K562 (cell line): Measurements from ENCODE around the gene CMTM4. TPM values are rescaled to one million over a fixed set of nuclear protein-coding genes. Genes with fewer than 3 reads are reported as not detected.

Source experiments
- ATAC-seq: fragments of 200-7000 bp; cut with Tn5 transposase; 3 replicates; pipeline ENCODE4 v1.9.1; 2020; ENCODE audit warnings: moderate library complexity
- Bru-seq: library from RNA; stranded (reverse); fragments of 400-500 nt; gene quantifications from one replicate; lab custom pipeline; 2021; lab: Mats Ljungman, UMichigan
- BruChase-seq, 2 experiments: library from RNA; stranded (reverse); fragments of 400-500 nt; gene quantifications; one replicate each; lab custom pipeline; 2021; lab: Mats Ljungman, UMichigan
- BruUV-seq: library from RNA; stranded (reverse); fragments of 400-500 nt; replicated peaks from 2 replicates; lab custom pipeline; 2021; lab: Mats Ljungman, UMichigan
- CTCF ChIA-PET: fragments of 300-600 bp; formaldehyde crosslinking; extraction: SDS; loops from one replicate; lab custom pipeline; 2021; ENCODE audit warnings: low intra/inter-chr PET ratio; lab: Yijun Ruan, JAX
- POLR2A ChIA-PET: fragments of 300-600, 350-650 bp; sonication (Branson Sonifier 250); formaldehyde crosslinking; extraction: SDS; loops from one replicate; lab custom pipeline; 2021; ENCODE audit warnings: antibody characterized with exemption, inconsistent platforms; lab: Yijun Ruan, JAX
- DNase-seq, 4 experiments: peaks; one replicate each; pipeline versions ENCODE4 v3.0.0 to v3.0.0-alpha.2; 2011 to 2018; ENCODE audit warnings: low spot score in 3 of 4, mixed read lengths in 3 of 4; ENCODE audit errors: extremely low read depth in 1 of 4
- FAIRE-seq: peaks from 2 replicates; lab custom pipeline; 2011; peaks lifted over from hg19 to GRCh38; lab: Jason Lieb, UNC
- H2AFZ ChIP-seq: 2 replicates; pipeline ENCODE4 v1.6.0; 2011; ENCODE audit warnings: low read depth, low read length, control low read depth, inconsistent platforms
- H3K27ac ChIP-seq: fragments of 200-600 bp; 3 replicates; pipeline ENCODE4 v1.8.0; 2011; ENCODE audit warnings: low read depth, mild to moderate bottlenecking, control low read depth, inconsistent platforms, low read length, moderate library complexity, mixed read lengths; ENCODE audit errors: extremely low read depth
- H3K27me3 ChIP-seq, 2 experiments: fragments of 300-600 bp in 1 of 2; 2 replicates in 1 of 2; 3 replicates in 1 of 2; pipeline versions ENCODE4 v1.6.0 to v1.8.0; 2011; ENCODE audit warnings: inconsistent platforms in 2 of 2, low read length in 2 of 2, mild to moderate bottlenecking in 1 of 2, mixed read lengths in 1 of 2, moderate library complexity in 1 of 2; ENCODE audit not compliant: control insufficient read depth in 2 of 2, insufficient read depth in 2 of 2
- H3K36me3 ChIP-seq: fragments of 300-600 bp; 3 replicates; pipeline ENCODE4 v1.8.0; 2011; ENCODE audit warnings: mild to moderate bottlenecking, low read length, inconsistent platforms; ENCODE audit not compliant: control insufficient read depth, insufficient read depth
- H3K4me1 ChIP-seq, 2 experiments: fragments of 200-600 bp in 1 of 2; replicated peaks in 1 of 2; 2 replicates in 1 of 2; 3 replicates in 1 of 2; pipeline versions ENCODE4 v1.5.1 to v1.8.0; 2011; ENCODE audit warnings: inconsistent platforms in 2 of 2, low read length in 2 of 2, mild to moderate bottlenecking in 1 of 2, mixed read lengths in 1 of 2, moderate library complexity in 1 of 2; ENCODE audit not compliant: control insufficient read depth in 2 of 2, insufficient read depth in 2 of 2
- H3K4me2 ChIP-seq: 2 replicates; pipeline ENCODE4 v1.6.1; 2011; ENCODE audit warnings: low read length, control low read depth, inconsistent platforms, mixed read lengths; ENCODE audit not compliant: insufficient read depth
- H3K4me3 ChIP-seq: fragments of 200-600 bp; sonication (generic), shearing (Covaris generic); 2 replicates; pipeline ENCODE4 v1.5.1; 2016; ENCODE audit warnings: control low read depth, inconsistent platforms
- H3K79me2 ChIP-seq: fragments of 200-600 bp; 3 replicates; pipeline ENCODE4 v1.8.0; 2011; ENCODE audit warnings: low read length, inconsistent platforms; ENCODE audit not compliant: control insufficient read depth, insufficient read depth
- H3K9ac ChIP-seq, 2 experiments: 2 replicates each; pipeline versions ENCODE4 v1.6.0 to v1.6.1; 2011; ENCODE audit warnings: low read depth in 2 of 2, low read length in 2 of 2, control low read depth in 1 of 2, inconsistent platforms in 1 of 2, mild to moderate bottlenecking in 1 of 2, mixed read lengths in 1 of 2; ENCODE audit not compliant: insufficient read depth in 1 of 2
- H3K9me1 ChIP-seq: one replicate; pipeline ENCODE4 v1.6.0; 2011; ENCODE audit warnings: inconsistent platforms, mild to moderate bottlenecking, low read length, moderate library complexity; ENCODE audit not compliant: control insufficient read depth, insufficient read depth
- H3K9me3 ChIP-seq: replicated peaks from 2 replicates; pipeline ENCODE4 v1.5.1; 2011; ENCODE audit warnings: low read depth, low read length, inconsistent platforms; ENCODE audit not compliant: control insufficient read depth, insufficient read depth
- H4K20me1 ChIP-seq: replicated peaks from 2 replicates; pipeline ENCODE4 v1.6.1; 2011; ENCODE audit warnings: low read length, inconsistent platforms, mixed read lengths; ENCODE audit not compliant: control insufficient read depth, insufficient read depth
- BRCA1 ChIP-seq, 2 experiments: fragments of 450-650 bp in 1 of 2; sonication (generic) in 1 of 2; formaldehyde crosslinking in 1 of 2; IDR thresholded peaks; 2 replicates each; pipeline versions ENCODE4 v1.5.0 to v1.6.1; 2017 to 2020; ENCODE audit warnings: mild to moderate bottlenecking in 1 of 2, missing genetic modification reagents in 1 of 2
- CTCFL ChIP-seq: IDR thresholded peaks from 2 replicates; pipeline ENCODE4 v1.6.1; 2011; ENCODE audit warnings: borderline replicate concordance, low read depth, mild to moderate bottlenecking, moderate library complexity, low read length; ENCODE audit not compliant: insufficient read depth, poor library complexity, severe bottlenecking
- GATAD2B ChIP-seq: fragments of 450-650 bp; IDR thresholded peaks from 2 replicates; pipeline ENCODE4 v1.6.1; 2017; ENCODE audit warnings: mild to moderate bottlenecking, borderline replicate concordance
- GTF2E2 ChIP-seq: fragments of 200-800 bp; sonication (Bioruptor generic); IDR thresholded peaks from 2 replicates; pipeline ENCODE4 v1.6.1; 2016; ENCODE audit warnings: missing genetic modification characterization, missing compliant biosample characterization
- KAT7 ChIP-seq: sonication (generic); formaldehyde crosslinking; IDR thresholded peaks from 2 replicates; pipeline ENCODE4 v1.8.0; 2022; ENCODE audit warnings: missing genetic modification reagents, mild to moderate bottlenecking, borderline replicate concordance
- KLF1 ChIP-seq: fragments of 450-650 bp; IDR thresholded peaks from 2 replicates; pipeline ENCODE4 v1.6.1; 2016; ENCODE audit warnings: missing genetic modification characterization, missing compliant biosample characterization
- LCOR ChIP-seq: sonication (generic); formaldehyde crosslinking; IDR thresholded peaks from 2 replicates; pipeline ENCODE4 v1.8.0; 2022; ENCODE audit warnings: mild to moderate bottlenecking, missing genetic modification reagents
- MAZ ChIP-seq, 2 experiments: fragments of 450-650 bp in 1 of 2; sonication (generic) in 1 of 2; formaldehyde crosslinking; IDR thresholded peaks in 1 of 2; conservative IDR thresholded peaks in 1 of 2; 2 replicates each; pipeline versions ENCODE4 v1.4.0 to v1.5.0; 2020; ENCODE audit warnings: mild to moderate bottlenecking in 1 of 2, missing genetic modification reagents in 1 of 2
- MXI1 ChIP-seq: IDR thresholded peaks from 2 replicates; pipeline ENCODE4 v1.6.1; 2011; ENCODE audit warnings: low read depth, mild to moderate bottlenecking, improper control_type of control experiment, low read length
- NFXL1 ChIP-seq: fragments of 450-650 bp; formaldehyde crosslinking; IDR thresholded peaks from 2 replicates; pipeline ENCODE4 v1.4.0; 2021; ENCODE audit warnings: mild to moderate bottlenecking
- SPI1 ChIP-seq: IDR thresholded peaks from 2 replicates; pipeline ENCODE4 v1.6.1; 2011; ENCODE audit warnings: low read depth, low read length, control low read depth, borderline replicate concordance
- TRIM24 ChIP-seq, 2 experiments: fragments of 450-650 bp; IDR thresholded peaks; 2 replicates each; pipeline ENCODE4 v1.6.1; 2016
- WGBS: fragments of 100-300 bp; shearing (Covaris generic); methylation state at CpG from one replicate; pipeline ENCODE4 v1.1.6; 2016; ENCODE audit warnings: low coverage, mixed read lengths; ENCODE audit not compliant: insufficient coverage; ENCODE audit errors: missing lambda C conversion rate; 5-methylcytosine and 5-hydroxymethylcytosine counted together
- in situ Hi-C: fragments of 300-500 bp; cut with MboI; formaldehyde crosslinking; loops from 4 replicates; pipeline ENCODE4 v1.15.0; 2018; ENCODE audit warnings: inconsistent platforms, mixed read lengths
- intact Hi-C: fragments of 100-400 bp; cut with micrococcal nuclease; formaldehyde crosslinking; loops from 2 replicates; pipeline ENCODE4 v1.14.2; 2022
- long read RNA-seq, 3 experiments: library from polyadenylated mRNA in 2 of 3; library from RNA in 1 of 3; unstranded in 2 of 3; stranded (forward) in 1 of 3; transcript quantifications; one replicate each; pipeline ENCODE4 v2.0.0, GENCODE V29; 2019 to 2022
- polyA minus RNA-seq, 3 experiments: library from RNA; depleted of rRNA, polyadenylated mRNA; stranded (reverse); fragments of >200 nt; gene quantifications; 2 replicates each; pipeline ENCODE4 v1.2.3, GENCODE V29; 2011
- polyA plus RNA-seq, 8 experiments: library from polyadenylated mRNA; depleted of rRNA in 4 of 8; stranded (reverse) in 5 of 8; unstranded in 3 of 8; fragments of >200 nt; fragmentation: Nextera tagmentation in 2 of 8; fragmentation: Illumina TruSeq in 1 of 8; extraction: Ambion mirVana in 2 of 8; extraction: Trizol in 1 of 8; gene quantifications; 2 replicates each; pipeline versions ENCODE4 v1.2.1 to v1.2.3, GENCODE V29; 2011 to 2014; ENCODE audit warnings: inconsistent platforms in 1 of 8, missing spikeins in 1 of 8
- total RNA-seq, 7 experiments: library from RNA; depleted of rRNA in 6 of 7; stranded (reverse); fragments of >200 nt in 6 of 7; fragmentation: Illumina TruSeq in 2 of 7; extraction: Trizol in 2 of 7; gene quantifications; 2 replicates each; pipeline versions ENCODE4 v1.2.1 to v1.2.3, GENCODE V29; 2011 to 2021; ENCODE audit warnings: low replicate concordance in 1 of 7

CMTM4 gene
- total RNA-seq (2011; cell fraction: chromatin; rRNA removed; ENCODE audit: low replicate concordance), result 32.4 and 38.7 TPM in 2 replicates
- 32.0 and 33.0 TPM in 2 replicates for total RNA-seq (2011; cell fraction: nucleolus; rRNA removed)
- total RNA-seq (2011; cell fraction: nucleoplasm; rRNA removed), result 38.0 and 47.5 TPM in 2 replicates
- 11.6 and 13.3 TPM in 2 replicates for total RNA-seq (2014; rRNA removed)
- total RNA-seq (2014; rRNA removed; fragmentation: Illumina TruSeq; extraction: Trizol), result 14.9 and 15.2 TPM in 2 replicates
- 11.1 and 12.3 TPM in 2 replicates for total RNA-seq (2015; rRNA removed; fragmentation: Illumina TruSeq; extraction: Trizol)
- total RNA-seq (2021), result 19.5 and 19.9 TPM in 2 replicates
- polyA plus RNA-seq (2011; rRNA removed), result 21.3 and 24.0 TPM in 2 replicates
- 19.3 and 28.8 TPM in 2 replicates for polyA plus RNA-seq (2011; cell fraction: cytosol; rRNA removed)
- polyA plus RNA-seq (2011; cell fraction: nucleus; rRNA removed), result 57.4 and 63.9 TPM in 2 replicates
- polyA plus RNA-seq (2012), result 9.5 and 12.6 TPM in 2 replicates
- polyA plus RNA-seq (2014; fragmentation: Illumina TruSeq; extraction: Trizol), result 12.5 and 12.9 TPM in 2 replicates
- 1 to 10 TPM; 2.0 to 2.3 TPM for polyA plus RNA-seq (2014; fragmentation: Nextera tagmentation; extraction: Ambion mirVana)
- polyA plus RNA-seq (2014; rRNA removed), result 13.5 and 16.2 TPM in 2 replicates
- polyA minus RNA-seq (2011; rRNA and poly(A)+ RNA removed), result 22.2 and 25.2 TPM in 2 replicates
- polyA minus RNA-seq (2011; cell fraction: cytosol; rRNA and poly(A)+ RNA removed), result 17.4 and 18.7 TPM in 2 replicates
- polyA minus RNA-seq (2011; cell fraction: nucleus; rRNA and poly(A)+ RNA removed), result 13.3 and 20.4 TPM in 2 replicates
- Bru-seq, nascent RNA, result percentile 68 among the genes with signal in this experiment
- BruChase-seq, experiment 1, labeled RNA remaining after a 2-hour chase, result percentile 68 among the genes with signal in this experiment
- BruChase-seq, experiment 2, labeled RNA remaining after a 6-hour chase, result percentile 67 among the genes with signal in this experiment
- long read RNA-seq, experiment 1, full-length matches to known transcripts, result 34 of 43 reads
- long read RNA-seq, experiment 1, partial matches to known transcripts, result 0 of 43 reads
- long read RNA-seq, experiment 1, other reads (novel, unspliced or antisense), result 9 of 43 reads
- long read RNA-seq, experiment 2, full-length matches to known transcripts, result 9 of 12 reads
- long read RNA-seq, experiment 2, partial matches to known transcripts, result 1 of 12 reads
- long read RNA-seq, experiment 2, other reads (novel, unspliced or antisense), result 2 of 12 reads
- long read RNA-seq, experiment 3, full-length matches to known transcripts, result 4 of 4 reads
- long read RNA-seq, experiment 3, partial matches to known transcripts, result 0 of 4 reads
- long read RNA-seq, experiment 3, other reads (novel, unspliced or antisense), result 0 of 4 reads

GRCh38 chr16:66696669-66697630 is at the start of gene CMTM4:
CMTM4 (minus strand) TSS chr16:66696743; CDS start chr16:66696525, 218 bp downstream.
- in situ Hi-C loops, result no loop called here
- 2% methylated on average over 38 of the region's 84 CpGs for WGBS
- Histone ChIP-seq H3K9ac (peak within 1 kb of the TSS; percentile 92 to 100), H3K9me3 (no peaks in the 10 kb centered on the region), H3K27me3 (no peaks in the 10 kb centered on the region), H3K4me3 (peak within 1 kb of the TSS; percentile 83), H2AFZ (peak within 1 kb of the TSS; percentile 100), H3K4me2 (peak within 1 kb of the TSS; percentile 94), H3K36me3 (peaks cover 5% of the 10 kb centered on the region; the same call in 1 of the 3 replicates), H3K4me1 (peaks cover 19 to 25% of the 10 kb centered on the region in 2 experiments), H4K20me1 (peaks cover 6% of the 10 kb centered on the region; the same call in 1 of the 2 replicates), H3K27ac (peak within 1 kb of the TSS; percentile 87), H3K79me2 (peaks cover 29% of the 10 kb centered on the region), H3K9me1 (no peaks in the 10 kb centered on the region)
- DNase-seq, result peak; percentile 90 to 97 (median 96)
- POLR2A ChIA-PET, result interaction anchor here (0.6 to 1.4 kb wide), 9 partner anchors 9 to 981 kb away, joined by 3 to 5 read pairs (median 4); no protein-coding TSS in a partner anchor
- CTCF ChIA-PET, result interaction anchor here (0.6 kb wide), 1 partner anchor 35 kb away, joined by 3 read pairs; no protein-coding TSS in a partner anchor
- peak; percentile 94 for ATAC-seq
- BruUV-seq, result TSS peak; percentile 89
- FAIRE-seq, result peak; percentile 79
- intact Hi-C loops, result loop anchor here (1.0 to 5.0 kb wide), 2 partner anchors 37 to 80 kb away; no protein-coding TSS in a partner anchor
- TF ChIP-seq BRCA1 (IDR thresholded peaks at IDR 0.05), result no peak
- TF ChIP-seq BRCA1 (CRISPR knock-in tag; IDR thresholded peaks at IDR 0.05), result no peak
- TF ChIP-seq GATAD2B, result peak; percentile 52
- no peak for TF ChIP-seq TRIM24 (IDR thresholded peaks at IDR 0.05)
- peak; percentile 69 to 72; a peak in 3 of 4 replicates for TF ChIP-seq MAZ (CRISPR knock-in tag; conservative IDR thresholded peaks at IDR 0.05 in 1 of 2, IDR thresholded peaks at IDR 0.05 in 1 of 2)
- no peak for TF ChIP-seq SPI1
- 0 out of 2 replicates have a peak, but pooled peaks have one; percentile 57 for TF ChIP-seq KAT7 (CRISPR knock-in tag)
- no peak for TF ChIP-seq GTF2E2 (tag)
- no peak for TF ChIP-seq MXI1
- no peak for TF ChIP-seq NFXL1 (CRISPR knock-in tag)
- peak; percentile 67 for TF ChIP-seq CTCFL
- 0 out of 2 replicates have a peak, but pooled peaks have one; percentile 37 for TF ChIP-seq LCOR (CRISPR knock-in tag)
- 0 out of 2 replicates have a peak, but pooled peaks have one; percentile 27 for TF ChIP-seq KLF1 (tag)
